Neuronal stem cell (in vitro differentiated cells): ENCODE measurements around the gene DNAH8.

Experiments
- DNase-seq: peaks from one replicate; pipeline ENCODE4 v3.0.0-alpha.2; 2013; ENCODE audit warnings: low spot score
- H2AFZ ChIP-seq: one replicate; pipeline ENCODE4 v1.6.1; 2013; ENCODE audit warnings: mild to moderate bottlenecking, low read length, inconsistent platforms
- H2AK5ac ChIP-seq: 2 replicates; pipeline ENCODE4 v1.6.1; 2013; ENCODE audit warnings: low read depth, mild to moderate bottlenecking, inconsistent platforms, low read length, moderate library complexity, mixed read lengths
- H2BK120ac ChIP-seq: 2 replicates; pipeline ENCODE4 v1.6.1; 2013; ENCODE audit warnings: low read depth, mild to moderate bottlenecking, inconsistent platforms, low read length, moderate library complexity, mixed read lengths
- H2BK12ac ChIP-seq: one replicate; pipeline ENCODE4 v1.6.1; 2013; ENCODE audit warnings: low read length, inconsistent platforms
- H2BK15ac ChIP-seq: 2 replicates; pipeline ENCODE4 v1.6.1; 2013; ENCODE audit warnings: mild to moderate bottlenecking, low read length, inconsistent platforms, mixed read lengths
- H2BK5ac ChIP-seq: one replicate; pipeline ENCODE4 v1.6.1; 2013; ENCODE audit warnings: inconsistent platforms, mild to moderate bottlenecking, low read length, moderate library complexity
- H3K14ac ChIP-seq: one replicate; pipeline ENCODE4 v1.6.1; 2013; ENCODE audit warnings: low read length, inconsistent platforms
- H3K18ac ChIP-seq: 2 replicates; pipeline ENCODE4 v1.6.1; 2013; ENCODE audit warnings: low read length, inconsistent platforms
- H3K23ac ChIP-seq: 2 replicates; pipeline ENCODE4 v1.6.1; 2013; ENCODE audit warnings: low read depth, mild to moderate bottlenecking, mixed read lengths, low read length, inconsistent platforms; ENCODE audit not compliant: poor library complexity
- H3K27ac ChIP-seq: replicated peaks from 3 replicates; pipeline ENCODE4 v1.5.1; 2013; ENCODE audit warnings: low read length, inconsistent platforms
- H3K27me3 ChIP-seq, 3 experiments: 2 replicates each; pipeline ENCODE4 v1.6.1; 2013; ENCODE audit warnings: low read length in 3 of 3, mild to moderate bottlenecking in 2 of 3, inconsistent platforms in 1 of 3, low read depth in 1 of 3, mixed read lengths in 1 of 3, moderate library complexity in 1 of 3; ENCODE audit not compliant: control insufficient read depth in 3 of 3, insufficient read depth in 3 of 3
- H3K36me3 ChIP-seq, 2 donors: replicated peaks in 1 of 2; 2 replicates each; pipeline ENCODE4 v1.6.1; 2013; ENCODE audit warnings: low read length in 2 of 2; ENCODE audit not compliant: control insufficient read depth in 2 of 2, insufficient read depth in 2 of 2
- H3K4ac ChIP-seq: 2 replicates; pipeline ENCODE4 v1.6.1; 2013; ENCODE audit warnings: inconsistent platforms, mild to moderate bottlenecking, low read length, moderate library complexity
- H3K4me1 ChIP-seq, 2 donors: 1 replicate in 1 of 2; 2 replicates in 1 of 2; pipeline ENCODE4 v1.6.1; 2013; ENCODE audit warnings: low read length in 2 of 2, low read depth in 1 of 2; ENCODE audit not compliant: control insufficient read depth in 2 of 2, insufficient read depth in 1 of 2
- H3K4me2 ChIP-seq: one replicate; pipeline ENCODE4 v1.6.1; 2013; ENCODE audit warnings: mild to moderate bottlenecking, low read length, inconsistent platforms; ENCODE audit not compliant: insufficient read depth, poor library complexity, severe bottlenecking
- H3K4me3 ChIP-seq, 2 donors: 2 replicates each; pipeline ENCODE4 v1.5.1; 2013; ENCODE audit warnings: low read length in 2 of 2, mild to moderate bottlenecking in 2 of 2, inconsistent platforms in 1 of 2, moderate library complexity in 1 of 2
- H3K79me1 ChIP-seq: one replicate; pipeline ENCODE4 v1.6.1; 2013; ENCODE audit warnings: low read depth, mild to moderate bottlenecking, inconsistent platforms, low read length, moderate library complexity
- H3K9ac ChIP-seq: one replicate; pipeline ENCODE4 v1.6.1; 2013; ENCODE audit warnings: mild to moderate bottlenecking, low read depth, low read length, inconsistent platforms; ENCODE audit not compliant: poor library complexity
- H3K9me3 ChIP-seq, 2 donors: replicated peaks in 1 of 2; 2 replicates each; pipeline versions ENCODE3 to v1.6.1; 2013; ENCODE audit warnings: low read length in 2 of 2, mild to moderate bottlenecking in 2 of 2, inconsistent platforms in 1 of 2, low read depth in 1 of 2, mixed read lengths in 1 of 2, moderate library complexity in 1 of 2; ENCODE audit not compliant: control insufficient read depth in 2 of 2, insufficient read depth in 1 of 2
- H4K8ac ChIP-seq: one replicate; pipeline ENCODE4 v1.6.1; 2013; ENCODE audit warnings: low read depth, mild to moderate bottlenecking, inconsistent platforms, low read length, moderate library complexity
- H4K91ac ChIP-seq: one replicate; pipeline ENCODE4 v1.6.1; 2013; ENCODE audit warnings: low read length, low read depth, mild to moderate bottlenecking, inconsistent platforms; ENCODE audit not compliant: poor library complexity
- WGBS, 2 donors: extraction: QIAGEN DNeasy Blood & Tissue Kit; methylation state at CpG; one replicate each; pipeline ENCODE4 v1.1.7; 2013; ENCODE audit warnings: missing lambda C conversion rate in 2 of 2, mixed read lengths in 1 of 2; ENCODE audit not compliant: insufficient read length in 2 of 2, insufficient replicate concordance in 1 of 2; ENCODE audit errors: extremely low coverage in 2 of 2; 5-methylcytosine and 5-hydroxymethylcytosine counted together

The DNAH8 gene

GRCh38 chr6:38773338-38773737 lies 58.2 kb downstream of the DNAH8 start:
- no CpG with 5 or more reads among the region's 3 CpGs for whole genome bisulfite sequencing, 2 donors
- no peak overlapping the region for H2AK5ac ChIP-seq
- no peak overlapping the region for H3K27ac ChIP-seq
- no peak overlapping the region for H3K4ac ChIP-seq
- no peaks in the 10 kb centered on the region for H3K4me1 ChIP-seq
- no peak overlapping the region for H2BK120ac ChIP-seq
- DNase-seq = no peak
- no peaks in the 10 kb centered on the region for H3K9me3 ChIP-seq
- no peak overlapping the region for H3K4me2 ChIP-seq
- H3K14ac ChIP-seq = no peak overlapping the region
- no peak overlapping the region for H3K4me3 ChIP-seq
- no peak overlapping the region for H3K9ac ChIP-seq
- no peaks in the 10 kb centered on the region for H3K79me1 ChIP-seq
- no peaks in the 10 kb centered on the region for H3K36me3 ChIP-seq
- H2BK5ac ChIP-seq = no peak overlapping the region
- H4K8ac ChIP-seq = no peak overlapping the region
- H4K91ac ChIP-seq = no peak overlapping the region
- H3K27me3 ChIP-seq = peaks cover 0 to 4% (median 0%) of the 10 kb centered on the region in 3 experiments
- no peak overlapping the region for H2BK15ac ChIP-seq
- no peak overlapping the region for H3K18ac ChIP-seq
- no peak overlapping the region for H3K23ac ChIP-seq
- no peak overlapping the region for H2BK12ac ChIP-seq
- H2AFZ ChIP-seq = no peak overlapping the region

GRCh38 chr6:38774929-38775707 lies 60.0 kb downstream of the DNAH8 start:
- no peak overlapping the region for H4K91ac ChIP-seq
- H3K27ac ChIP-seq = no peak overlapping the region
- H3K9me3 ChIP-seq = no peaks in the 10 kb centered on the region
- H3K18ac ChIP-seq = no peak overlapping the region
- no peak overlapping the region for H2BK12ac ChIP-seq
- H2BK5ac ChIP-seq = no peak overlapping the region
- H3K9ac ChIP-seq = no peak overlapping the region
- H2AK5ac ChIP-seq = no peak overlapping the region
- H3K27me3 ChIP-seq = peaks cover 0 to 7% (median 0%) of the 10 kb centered on the region in 3 experiments
- H3K36me3 ChIP-seq = no peaks in the 10 kb centered on the region
- no peak overlapping the region for H3K4me3 ChIP-seq
- H3K4me2 ChIP-seq = no peak overlapping the region
- H4K8ac ChIP-seq = no peak overlapping the region
- no peak overlapping the region for H2BK120ac ChIP-seq
- H3K79me1 ChIP-seq = no peaks in the 10 kb centered on the region
- no peak overlapping the region for H3K14ac ChIP-seq
- WGBS, 2 donors = no CpG with 5 or more reads among the region's 5 CpGs
- H3K4me1 ChIP-seq = no peaks in the 10 kb centered on the region
- no peak overlapping the region for H2BK15ac ChIP-seq
- H3K4ac ChIP-seq = no peak overlapping the region
- H2AFZ ChIP-seq = no peak overlapping the region
- no peak overlapping the region for H3K23ac ChIP-seq
- DNase-seq = no peak

- Histone ChIP-seq H3K27ac (no peak overlapping the region), H3K4me3 (no peak overlapping the region), H3K9me3 (no peaks in the 10 kb centered on the region), H4K8ac (no peak overlapping the region), H2AFZ (no peak overlapping the region), H3K4me1 (no peaks in the 10 kb centered on the region), H2AK5ac (no peak overlapping the region), H3K4me2 (no peak overlapping the region), H3K79me1 (no peaks in the 10 kb centered on the region), H3K27me3 (peaks cover 0 to 7% (median 0%) of the 10 kb centered on the region in 3 experiments), H2BK12ac (no peak overlapping the region), H3K4ac (no peak overlapping the region), H4K91ac (no peak overlapping the region), H3K18ac (no peak overlapping the region), H3K14ac (no peak overlapping the region), H2BK5ac (no peak overlapping the region), H2BK120ac (no peak overlapping the region), H2BK15ac (no peak overlapping the region), H3K9ac (no peak overlapping the region), H3K23ac (no peak overlapping the region), H3K36me3 (no peaks in the 10 kb centered on the region)
- WGBS, 2 donors = no CpG with 5 or more reads among the region's 1 CpG
- no peak for DNase-seq
Measured at GRCh38 chr6:38775870-38776269, 60.8 kb downstream of the DNAH8 start.

- Histone ChIP-seq H3K4ac (no peak overlapping the region), H3K9ac (no peak overlapping the region), H4K8ac (no peak overlapping the region), H3K18ac (no peak overlapping the region), H3K27me3 (peaks cover 0 to 7% (median 0%) of the 10 kb centered on the region in 3 experiments), H2BK120ac (no peak overlapping the region), H4K91ac (no peak overlapping the region), H3K79me1 (no peaks in the 10 kb centered on the region), H3K36me3 (no peaks in the 10 kb centered on the region), H3K23ac (no peak overlapping the region), H2AFZ (no peak overlapping the region), H3K14ac (no peak overlapping the region), H2BK15ac (no peak overlapping the region), H3K4me3 (no peak overlapping the region), H2BK5ac (no peak overlapping the region), H3K4me1 (no peaks in the 10 kb centered on the region), H2AK5ac (no peak overlapping the region), H3K4me2 (no peak overlapping the region), H2BK12ac (no peak overlapping the region), H3K27ac (no peak overlapping the region), H3K9me3 (no peaks in the 10 kb centered on the region)
- WGBS, 2 donors = no CpG with 5 or more reads among the region's 1 CpG
- no peak for DNase-seq
Measured at GRCh38 chr6:38776515-38776914, 61.4 kb downstream of the DNAH8 start.
